Stimulated activated CD4-positive, alpha-beta T cell treated with anti-CD3 and anti-CD28 coated beads, Interleukin-12 subunit alpha, Interleukin-12 subunit beta, amount 100 ng/mL, for 24 hours (primary cell): Measurements from ENCODE around the gene FARP2.
"Not testable (repeated sequence)": the region's sequence is repeated elsewhere in the genome, so short reads cannot be mapped to it uniquely, and the experiment has no call there.

Experiments used
- DNase-seq, 2 experiments: peaks; one replicate each; pipeline ENCODE4 v3.0.0-alpha.2; 2020; ENCODE audit warnings: low read depth in 2 of 2

FARP2 gene

DNA sequence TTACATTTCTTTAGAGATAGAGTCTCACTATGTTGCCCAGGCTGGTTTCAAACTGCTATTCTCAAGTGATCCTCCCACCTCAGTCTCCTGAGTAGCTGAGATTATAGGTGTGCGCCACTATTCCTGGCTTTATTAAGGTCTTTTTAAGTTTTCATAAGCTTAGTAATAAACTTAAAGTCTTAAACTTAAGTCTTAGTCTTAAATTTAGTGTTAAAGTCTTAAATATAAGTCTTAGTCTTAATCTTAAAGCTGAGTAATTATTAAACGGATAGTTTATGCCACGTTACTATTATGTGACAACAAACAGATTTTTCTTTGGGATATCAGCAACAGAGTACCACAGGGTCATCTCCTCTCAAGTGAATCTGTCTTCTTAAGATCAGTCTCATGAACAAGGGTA lies 12.6 kb downstream of the FARP2 start:
- no peak for DNase-seq

GRCh38 chr2:241372361-241372992 lies 16.4 kb downstream of the FARP2 start:
- no peak for DNase-seq

GRCh38 chr2:241373446-241373845 lies 17.4 kb downstream of the FARP2 start:
- DNase-seq: no peak

DNA sequence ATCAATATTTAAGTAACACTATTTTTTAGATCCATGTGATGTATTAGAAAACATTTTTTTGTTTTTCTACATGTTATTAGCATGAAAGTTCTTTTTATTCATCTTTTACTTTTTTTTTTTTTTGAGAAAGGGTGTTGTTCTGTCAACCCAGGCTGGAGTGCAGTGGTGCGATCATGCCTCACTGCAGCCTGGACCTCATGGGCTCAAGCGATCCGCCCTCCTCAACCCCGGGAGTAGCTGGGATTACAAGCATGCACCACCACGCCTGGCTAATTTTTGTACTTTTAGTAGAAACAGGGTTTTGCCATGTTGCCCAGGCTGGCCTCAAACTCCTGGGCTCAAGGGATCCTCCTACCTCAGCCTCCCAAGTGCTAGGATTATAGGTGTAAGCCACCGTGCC lies 17.8 kb downstream of the FARP2 start:
- not testable (repeated sequence) for DNase-seq

DNA sequence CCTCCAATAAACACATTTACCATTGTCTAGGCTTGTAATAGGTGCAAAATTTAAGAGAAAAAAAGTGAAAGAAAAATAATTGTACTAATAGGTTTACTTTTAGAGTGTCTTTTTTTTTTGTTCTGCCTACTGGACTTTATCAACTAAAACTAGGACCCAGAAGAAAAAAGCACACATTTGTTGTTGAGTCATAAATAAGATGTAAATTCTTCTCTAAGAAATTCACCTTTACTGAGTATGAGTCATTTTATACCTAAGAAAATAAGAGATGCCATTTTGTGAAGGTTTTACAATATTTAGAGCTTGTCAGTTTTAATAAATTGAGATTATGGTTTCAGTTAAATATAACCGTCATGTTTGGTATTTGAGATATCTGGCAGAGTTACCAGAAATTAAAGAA lies 19.2 kb downstream of the FARP2 start:
- DNase-seq: no peak

DNA sequence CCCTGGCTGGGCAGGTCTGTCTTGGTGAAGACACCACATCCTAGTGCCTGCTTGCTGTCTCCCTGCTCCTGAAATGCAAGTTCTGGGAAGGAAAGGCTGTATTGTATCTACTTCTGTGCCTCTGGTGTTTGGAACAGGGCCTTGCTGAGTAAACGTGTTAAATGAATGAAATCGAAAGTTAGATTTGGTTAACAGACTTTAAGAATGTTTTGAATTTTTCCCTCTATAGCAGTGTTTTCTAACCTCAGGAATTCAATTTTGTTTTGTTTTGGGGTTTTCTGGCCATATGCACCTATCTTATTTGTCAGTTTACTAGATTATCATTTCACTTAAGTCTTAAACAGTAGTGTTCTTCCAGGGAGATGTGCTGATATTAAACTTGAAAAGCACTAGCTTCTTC lies 20.7 kb downstream of the FARP2 start:
- no peak for DNase-seq

DNA sequence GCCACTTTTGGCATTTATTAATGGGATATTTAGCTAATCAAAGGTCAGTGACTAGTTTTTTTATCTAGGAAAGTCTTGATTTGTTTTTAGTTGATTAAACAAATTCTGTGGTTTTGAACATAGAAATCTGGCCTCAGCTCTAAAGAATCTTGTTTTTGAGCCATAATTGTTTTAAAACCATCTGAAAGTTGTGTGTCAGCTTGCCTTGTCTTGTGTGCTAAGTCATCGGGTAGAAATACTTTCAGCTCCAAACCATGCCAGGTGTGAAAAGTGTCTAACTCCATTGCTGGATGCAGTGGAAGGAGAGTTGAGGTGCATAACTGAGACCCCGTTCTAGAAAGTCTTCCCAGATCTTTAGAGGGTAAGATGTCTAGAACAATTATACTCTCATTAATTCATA lies 22.7 kb downstream of the FARP2 start:
- DNase-seq: no peak

DNA sequence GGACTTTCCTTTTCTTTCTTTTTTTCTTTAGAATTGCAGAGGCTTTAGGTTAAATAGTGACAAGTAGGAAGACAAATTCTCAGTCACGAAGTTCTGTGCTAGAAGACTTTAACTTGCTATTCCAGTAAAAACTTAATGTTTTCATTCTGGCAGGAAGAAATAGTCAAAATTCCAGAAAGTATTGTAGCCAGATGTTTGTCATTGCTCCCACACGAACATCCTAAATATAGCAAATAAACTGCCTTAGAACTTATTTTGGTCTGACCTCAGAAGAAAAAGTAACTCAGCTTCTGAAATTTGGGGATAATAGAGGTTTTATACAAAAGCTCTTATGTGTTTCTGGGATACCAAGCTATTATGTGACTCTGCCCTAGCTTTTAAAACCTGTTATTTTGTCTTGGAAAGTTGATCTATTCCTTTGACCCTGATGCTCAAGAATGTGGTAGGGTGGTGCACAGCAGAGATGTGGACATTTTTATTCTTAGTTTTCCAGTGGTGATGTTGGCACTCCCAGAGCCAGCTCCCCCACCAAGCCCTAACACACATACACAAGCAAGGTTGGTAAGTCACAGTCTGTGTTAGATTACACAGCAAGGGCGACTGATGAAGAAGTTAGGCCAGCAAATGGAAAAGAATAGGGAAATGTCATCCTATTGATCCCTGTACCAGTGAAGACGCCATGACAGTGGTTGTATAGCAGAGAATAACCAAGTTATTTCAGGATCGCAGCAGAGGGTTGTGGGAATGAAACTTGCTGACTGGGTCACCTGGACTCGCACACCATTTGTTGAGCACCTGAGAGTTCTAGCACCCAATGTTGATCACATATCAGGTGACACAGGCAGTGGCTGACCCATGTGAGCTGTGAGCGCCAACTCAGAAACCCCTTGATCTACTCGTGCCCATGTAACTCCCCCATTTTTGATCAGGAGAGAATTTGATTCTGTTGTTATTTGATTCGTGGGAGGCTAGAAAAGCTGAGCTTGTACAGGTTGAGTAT lies 23.7 kb downstream of the FARP2 start:
- no peak for DNase-seq

DNA sequence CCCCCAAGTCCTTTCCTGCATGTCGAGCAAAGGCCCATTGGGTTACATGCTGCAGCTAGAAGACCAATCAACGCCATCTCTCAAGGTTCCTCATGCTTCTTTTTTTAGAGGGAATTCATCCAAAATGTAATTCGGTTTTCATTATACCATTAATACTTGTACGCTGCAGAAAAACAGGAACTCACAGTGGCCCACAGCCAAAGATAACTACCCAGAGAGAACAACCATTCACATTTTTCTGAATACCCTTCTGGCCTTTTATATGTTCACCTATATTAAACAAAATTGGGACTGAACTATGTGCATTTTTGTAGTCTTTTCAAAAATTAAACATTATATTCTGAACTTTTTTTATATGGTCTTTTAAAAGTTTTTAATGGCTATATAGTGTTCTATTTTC lies 25.8 kb downstream of the FARP2 start:
- DNase-seq: no peak

DNA sequence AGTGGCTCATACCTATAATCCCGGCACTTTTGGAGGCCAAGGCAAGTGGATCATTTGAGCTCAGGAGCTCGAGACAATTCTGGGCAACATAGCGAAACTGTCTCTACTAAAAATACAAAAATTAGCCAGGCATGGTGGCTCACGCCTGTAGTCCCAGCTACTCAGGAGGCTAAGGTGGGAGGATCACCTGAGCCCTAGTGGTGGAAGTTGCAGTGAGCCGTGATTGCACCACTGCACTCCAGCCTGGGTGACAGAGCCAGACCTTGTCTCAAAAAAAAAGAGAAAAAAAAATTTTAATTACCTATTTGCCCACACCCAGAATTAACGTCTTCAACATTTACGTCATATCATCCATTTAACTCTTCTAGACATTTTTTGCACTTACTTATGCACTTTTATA lies 29.4 kb downstream of the FARP2 start:
- DNase-seq: not testable (repeated sequence)

DNA sequence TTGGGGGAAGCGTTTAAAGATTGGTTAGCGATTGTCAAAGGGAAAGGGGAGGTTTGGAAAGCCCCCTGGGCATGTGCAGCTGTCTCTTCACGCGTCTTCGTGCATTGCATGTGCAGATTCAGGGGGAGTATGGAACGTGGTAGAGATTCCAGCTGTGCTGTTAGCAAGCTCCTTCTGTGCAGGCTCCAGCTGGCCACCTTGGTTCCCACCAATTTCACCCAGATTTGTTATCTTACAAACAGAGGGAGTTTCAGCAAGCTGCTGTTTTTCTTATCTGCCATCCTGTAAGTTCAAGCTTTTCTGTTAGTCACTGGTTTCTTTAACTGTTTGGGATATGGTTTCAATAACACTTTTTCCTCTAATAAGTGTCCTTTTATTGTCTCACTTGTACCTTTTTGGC lies 30.4 kb downstream of the FARP2 start:
- no peak for DNase-seq

DNA sequence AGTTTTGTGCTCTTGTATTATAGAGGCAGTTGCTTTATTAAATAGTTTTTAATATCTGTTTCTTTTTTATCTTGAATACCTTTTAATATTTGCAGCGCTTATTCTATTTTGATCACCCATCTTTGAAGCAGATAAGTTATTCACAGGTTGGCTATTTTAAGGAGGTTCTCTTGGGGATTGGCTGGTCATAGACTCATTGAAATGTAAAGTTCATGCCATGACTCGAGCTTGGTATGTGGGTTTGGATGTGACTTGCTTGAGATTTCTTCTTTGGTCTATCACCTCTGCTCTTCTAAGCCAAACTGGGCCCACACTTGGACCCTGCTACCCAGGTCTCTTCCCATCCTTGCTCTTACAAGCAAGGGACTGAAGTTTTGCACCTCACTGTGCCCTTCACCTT lies 33.6 kb downstream of the FARP2 start:
- no peak for DNase-seq

GRCh38 chr2:241390301-241391206 lies 34.5 kb downstream of the FARP2 start:
- DNase-seq: peak in 1 of 2 experiments; percentile 4

- no peak for DNase-seq
Measured at GRCh38 chr2:241391892-241392665, 36.0 kb downstream of the FARP2 start.

GRCh38 chr2:241392753-241393152 lies 36.7 kb downstream of the FARP2 start:
- DNase-seq: not testable (repeated sequence)

GRCh38 chr2:241393524-241394196 lies 37.6 kb downstream of the FARP2 start:
- no peak for DNase-seq

- not testable (repeated sequence) for DNase-seq
Measured at GRCh38 chr2:241396809-241397208, 40.7 kb downstream of the FARP2 start.

- no peak for DNase-seq
Measured at GRCh38 chr2:241399941-241400922, 44.1 kb downstream of the FARP2 start.

DNA sequence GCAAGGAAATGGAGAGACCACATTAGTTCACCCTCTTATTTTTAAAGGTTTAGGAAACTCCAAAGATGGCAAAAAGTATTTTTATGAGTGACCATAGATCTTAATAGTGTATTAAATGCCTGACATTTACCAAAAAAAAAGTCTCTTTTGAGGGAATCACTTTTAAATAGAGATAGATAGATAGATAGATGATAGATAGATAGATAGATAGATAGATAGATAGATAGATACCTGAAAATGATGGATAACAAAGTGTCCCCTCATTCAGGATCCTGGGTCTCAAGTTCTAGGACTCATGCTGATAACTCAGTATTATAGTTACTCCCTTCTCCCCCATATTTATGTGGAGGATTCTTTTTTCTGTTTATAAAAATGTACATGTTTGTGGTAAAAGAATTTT lies 52.8 kb downstream of the FARP2 start:
- DNase-seq: no peak
